ENCODE data around the gene TMOD2.

GRCh38 chr15:51702710-51703109, 48.7 kb upstream of the TMOD2 start:
- TF ChIP-seq SP1 (IDR thresholded peaks at IDR 0.05; ENCODE audit: low read depth) = no peak
- TF ChIP-seq CTCF (IDR thresholded peaks at IDR 0.05 in 2 of 3, conservative IDR thresholded peaks at IDR 0.05 in 1 of 3; ENCODE audit: borderline replicate concordance in 1 of 3, insufficient read depth in 1 of 3, low read depth in 2 of 3, low read length in 2 of 3) = no peak
- TF ChIP-seq POLR2AphosphoS5 (IDR thresholded peaks at IDR 0.05; ENCODE audit: low read depth, low read length) = no peak
- TF ChIP-seq SIN3A (IDR thresholded peaks at IDR 0.05; ENCODE audit: low read depth) = no peak
- no peak for TF ChIP-seq POLR2A (IDR thresholded peaks at IDR 0.05; ENCODE audit: borderline replicate concordance, extremely low read depth, insufficient read depth, insufficient read length)
- no peak for TF ChIP-seq ATF3 (IDR thresholded peaks at IDR 0.05)
- TF ChIP-seq EGR1 (IDR thresholded peaks at IDR 0.05; ENCODE audit: low read depth) = no peak
- no peak for TF ChIP-seq EZH2 (IDR thresholded peaks at IDR 0.05)
- TF ChIP-seq SRF (IDR thresholded peaks at IDR 0.05; ENCODE audit: low read depth) = no peak
- no peak for TF ChIP-seq MAX (IDR thresholded peaks at IDR 0.05)
